Measurements from ENCODE around the gene PPP1R3F. TPM values are rescaled to one million over a fixed set of nuclear protein-coding genes. Genes with fewer than 3 reads are reported as not detected.

The PPP1R3F gene
- total RNA-seq, 1 experiment from 2014 or later: 1.6 TPM

DNA sequence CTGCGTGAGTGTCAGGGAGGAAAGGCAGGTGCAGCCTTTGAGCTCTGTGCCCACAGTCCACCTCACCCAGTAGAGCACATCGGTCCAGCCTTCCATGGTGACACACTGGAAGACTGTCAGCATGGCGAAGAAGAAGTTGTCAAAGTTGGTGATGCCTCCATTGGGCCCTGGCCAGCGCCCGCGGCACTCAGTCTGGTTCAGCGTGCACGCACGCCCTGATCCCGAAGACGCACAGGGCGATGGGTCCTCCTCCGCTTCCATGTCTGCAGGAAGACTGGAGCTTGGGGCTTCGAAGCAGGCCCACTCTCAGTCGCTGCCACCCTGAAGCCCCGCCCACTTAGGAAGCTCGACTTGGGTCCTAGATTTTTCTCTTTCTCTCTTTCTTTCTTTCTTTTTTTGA lies 41.4 kb upstream of the PPP1R3F start:
- BruUV-seq (replicated peaks): no TSS peak
- Histone ChIP-seq H3K9me3 (ENCODE audit: control insufficient read depth in 1 of 2, insufficient read depth in 1 of 2, low read depth in 1 of 2, low read length in 2 of 2) (no peaks in the 10 kb centered on the region), H3K27me3 (ENCODE audit: insufficient read depth, low read length) (no peaks in the 10 kb centered on the region), H3K4me3 (replicated peaks in 1 of 2; ENCODE audit: low read depth in 1 of 2, low read length in 2 of 2) (no peak overlapping the region), H3K27ac (ENCODE audit: low read depth, low read length) (no peak overlapping the region), H3K9me2 (ENCODE audit: insufficient read depth) (no peaks in the 10 kb centered on the region), H3K36me3 (ENCODE audit: control insufficient read depth in 1 of 2, insufficient read depth in 2 of 2, low read length in 2 of 2) (no peaks in the 10 kb centered on the region), H3K79me2 (ENCODE audit: insufficient read depth, low read length) (no peaks in the 10 kb centered on the region), H3K4me1 (ENCODE audit: control insufficient read depth in 1 of 2, insufficient read depth in 2 of 2, low read length in 2 of 2) (no peaks in the 10 kb centered on the region), H3K9ac (ENCODE audit: low read length) (no peak overlapping the region), H3K4me2 (ENCODE audit: low read length) (no peak overlapping the region), H2AFZ (ENCODE audit: low read depth, low read length, poor library complexity, severe bottlenecking) (no peak overlapping the region), H4K20me1 (ENCODE audit: insufficient read depth) (no peaks in the 10 kb centered on the region)
- no peak for DNase-seq (ENCODE audit: low read depth, low spot score)
- no peak for ATAC-seq
- CTCF ChIA-PET: no interaction called here
- TF ChIP-seq EZH2phosphoT487 (IDR thresholded peaks at IDR 0.05; ENCODE audit: borderline replicate concordance) (no peak), FOSL1 (IDR thresholded peaks at IDR 0.05; ENCODE audit: low read depth) (no peak), RAD21 (IDR thresholded peaks at IDR 0.05; ENCODE audit: low read depth) (no peak), POLR2AphosphoS5 (IDR thresholded peaks at IDR 0.05; ENCODE audit: low read depth, low read length) (no peak)
- POLR2A ChIA-PET: interaction anchor here (1.1 kb wide), 1 partner anchor 37 kb away, joined by 3 read pairs; no protein-coding TSS in a partner anchor
- intact Hi-C loops (cut with micrococcal nuclease): no loop called here
- RAD21 ChIA-PET (ENCODE audit: low non-redundant PET in 1 of 2, low total read pairs in 2 of 2, uncharacterized antibody in 2 of 2, unreplicated experiment in 2 of 2): no interaction called here

DNA sequence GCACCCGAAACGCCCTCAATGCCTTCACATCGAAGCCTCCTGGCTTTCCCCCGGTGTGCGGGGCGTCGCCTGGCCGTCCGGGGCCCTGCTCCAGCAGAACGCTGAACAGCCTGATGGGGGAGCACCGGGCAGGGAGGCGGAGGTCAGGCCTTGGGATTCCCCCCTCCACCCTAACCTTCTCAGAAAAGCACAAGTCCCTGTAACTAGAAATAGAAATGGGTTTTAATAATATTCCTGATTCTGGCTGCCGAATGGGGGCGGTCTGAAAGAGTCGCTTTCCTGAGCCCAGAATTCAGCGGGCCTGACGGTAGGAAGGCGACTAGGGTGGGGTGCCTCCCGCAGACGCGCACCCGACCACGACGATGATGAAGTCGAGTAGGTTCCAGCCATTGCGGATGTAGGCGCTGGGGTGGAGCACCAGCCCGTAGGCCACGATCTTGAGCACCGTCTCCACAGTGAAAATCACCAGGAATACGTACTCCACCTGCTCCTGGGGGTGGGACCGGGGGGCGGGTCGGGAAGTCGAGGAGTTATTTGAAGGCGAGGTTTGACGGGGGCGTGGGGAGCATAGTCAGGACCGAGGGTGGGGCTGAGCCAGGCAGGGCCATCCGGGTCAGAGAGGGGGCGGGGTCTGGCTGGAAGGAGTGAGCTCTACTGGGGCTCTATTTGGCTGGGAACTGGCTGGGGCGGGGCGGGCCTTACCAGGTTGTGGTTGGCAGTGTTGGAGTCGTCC lies 38.9 kb upstream of the PPP1R3F start:
- no peak for DNase-seq (ENCODE audit: low read depth, low spot score)
- CTCF ChIA-PET: no interaction called here
- no peak overlapping the region for H3K27ac ChIP-seq (ENCODE audit: low read depth, low read length)
- TF ChIP-seq, protein P1, sequence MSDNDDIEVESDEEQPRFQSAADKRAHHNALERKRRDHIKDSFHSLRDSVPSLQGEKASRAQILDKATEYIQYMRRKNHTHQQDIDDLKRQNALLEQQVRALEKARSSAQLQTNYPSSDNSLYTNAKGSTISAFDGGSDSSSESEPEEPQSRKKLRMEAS (IDR thresholded peaks at IDR 0.05): no peak
- TF ChIP-seq SP1 (IDR thresholded peaks at IDR 0.05; ENCODE audit: low read depth) (no peak), ELF1 (IDR thresholded peaks at IDR 0.05; ENCODE audit: borderline replicate concordance, low read depth) (no peak), YY1 (IDR thresholded peaks at IDR 0.05; ENCODE audit: extremely low read depth, insufficient replicate concordance, low read depth, low read length) (no peak), CTCF (IDR thresholded peaks at IDR 0.05 in 2 of 3, conservative IDR thresholded peaks at IDR 0.05 in 1 of 3; ENCODE audit: borderline replicate concordance in 1 of 3, insufficient read depth in 1 of 3, low read depth in 2 of 3, low read length in 2 of 3) (no peak), POLR2AphosphoS5 (IDR thresholded peaks at IDR 0.05; ENCODE audit: low read depth, low read length) (no peak), SRF (IDR thresholded peaks at IDR 0.05; ENCODE audit: low read depth) (no peak), ATF3 (IDR thresholded peaks at IDR 0.05) (no peak), ZNF274 (IDR thresholded peaks at IDR 0.05; ENCODE audit: low read depth, low read length) (no peak), RAD21 (IDR thresholded peaks at IDR 0.05; ENCODE audit: low read depth) (no peak), ZFX (IDR thresholded peaks at IDR 0.05) (no peak), EZH2phosphoT487 (IDR thresholded peaks at IDR 0.05; ENCODE audit: borderline replicate concordance) (no peak)
- TF ChIP-seq, protein P2, sequence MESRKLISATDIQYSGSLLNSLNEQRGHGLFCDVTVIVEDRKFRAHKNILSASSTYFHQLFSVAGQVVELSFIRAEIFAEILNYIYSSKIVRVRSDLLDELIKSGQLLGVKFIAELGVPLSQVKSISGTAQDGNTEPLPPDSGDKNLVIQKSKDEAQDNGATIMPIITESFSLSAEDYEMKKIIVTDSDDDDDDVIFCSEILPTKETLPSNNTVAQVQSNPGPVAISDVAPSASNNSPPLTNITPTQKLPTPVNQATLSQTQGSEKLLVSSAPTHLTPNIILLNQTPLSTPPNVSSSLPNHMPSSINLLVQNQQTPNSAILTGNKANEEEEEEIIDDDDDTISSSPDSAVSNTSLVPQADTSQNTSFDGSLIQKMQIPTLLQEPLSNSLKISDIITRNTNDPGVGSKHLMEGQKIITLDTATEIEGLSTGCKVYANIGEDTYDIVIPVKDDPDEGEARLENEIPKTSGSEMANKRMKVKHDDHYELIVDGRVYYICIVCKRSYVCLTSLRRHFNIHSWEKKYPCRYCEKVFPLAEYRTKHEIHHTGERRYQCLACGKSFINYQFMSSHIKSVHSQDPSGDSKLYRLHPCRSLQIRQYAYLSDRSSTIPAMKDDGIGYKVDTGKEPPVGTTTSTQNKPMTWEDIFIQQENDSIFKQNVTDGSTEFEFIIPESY (IDR thresholded peaks at IDR 0.05; ENCODE audit: extremely low read depth, insufficient replicate concordance, low read length): no peak

More for the DNA sequence above, 38.9 kb upstream of the PPP1R3F start:
- ATAC-seq: peak; percentile 28; the same call in 1 of the 2 replicates
- Histone ChIP-seq H3K9me3 (ENCODE audit: control insufficient read depth in 1 of 2, insufficient read depth in 1 of 2, low read depth in 1 of 2, low read length in 2 of 2) (no peaks in the 10 kb centered on the region), H3K79me2 (ENCODE audit: insufficient read depth, low read length) (no peaks in the 10 kb centered on the region), H4K20me1 (ENCODE audit: insufficient read depth) (no peaks in the 10 kb centered on the region), H3K4me1 (ENCODE audit: control insufficient read depth in 1 of 2, insufficient read depth in 2 of 2, low read length in 2 of 2) (no peaks in the 10 kb centered on the region), H3K27me3 (ENCODE audit: insufficient read depth, low read length) (no peaks in the 10 kb centered on the region), H2AFZ (ENCODE audit: low read depth, low read length, poor library complexity, severe bottlenecking) (no peak overlapping the region), H3K4me3 (replicated peaks in 1 of 2; ENCODE audit: low read depth in 1 of 2, low read length in 2 of 2) (no peak overlapping the region), H3K9me2 (ENCODE audit: insufficient read depth) (no peaks in the 10 kb centered on the region), H3K9ac (ENCODE audit: low read length) (no peak overlapping the region), H3K4me2 (ENCODE audit: low read length) (no peak overlapping the region), H3K36me3 (ENCODE audit: control insufficient read depth in 1 of 2, insufficient read depth in 2 of 2, low read length in 2 of 2) (no peaks in the 10 kb centered on the region)
- no TSS peak for BruUV-seq (replicated peaks)
- RAD21 ChIA-PET (ENCODE audit: low non-redundant PET in 1 of 2, low total read pairs in 2 of 2, uncharacterized antibody in 2 of 2, unreplicated experiment in 2 of 2): no interaction called here
- POLR2A ChIA-PET: no interaction called here
- intact Hi-C loops (cut with micrococcal nuclease): no loop called here

Measured in HCT116 (cell line).